ENCODE data around the gene ATG2A.
A peak's percentile ranks its signal among the peaks of the same experiment; 100 is the strongest.
"Not testable (repeated sequence)": the region's sequence is repeated elsewhere in the genome, so short reads cannot be mapped to it uniquely, and the experiment has no call there.

Gene ATG2A

DNA sequence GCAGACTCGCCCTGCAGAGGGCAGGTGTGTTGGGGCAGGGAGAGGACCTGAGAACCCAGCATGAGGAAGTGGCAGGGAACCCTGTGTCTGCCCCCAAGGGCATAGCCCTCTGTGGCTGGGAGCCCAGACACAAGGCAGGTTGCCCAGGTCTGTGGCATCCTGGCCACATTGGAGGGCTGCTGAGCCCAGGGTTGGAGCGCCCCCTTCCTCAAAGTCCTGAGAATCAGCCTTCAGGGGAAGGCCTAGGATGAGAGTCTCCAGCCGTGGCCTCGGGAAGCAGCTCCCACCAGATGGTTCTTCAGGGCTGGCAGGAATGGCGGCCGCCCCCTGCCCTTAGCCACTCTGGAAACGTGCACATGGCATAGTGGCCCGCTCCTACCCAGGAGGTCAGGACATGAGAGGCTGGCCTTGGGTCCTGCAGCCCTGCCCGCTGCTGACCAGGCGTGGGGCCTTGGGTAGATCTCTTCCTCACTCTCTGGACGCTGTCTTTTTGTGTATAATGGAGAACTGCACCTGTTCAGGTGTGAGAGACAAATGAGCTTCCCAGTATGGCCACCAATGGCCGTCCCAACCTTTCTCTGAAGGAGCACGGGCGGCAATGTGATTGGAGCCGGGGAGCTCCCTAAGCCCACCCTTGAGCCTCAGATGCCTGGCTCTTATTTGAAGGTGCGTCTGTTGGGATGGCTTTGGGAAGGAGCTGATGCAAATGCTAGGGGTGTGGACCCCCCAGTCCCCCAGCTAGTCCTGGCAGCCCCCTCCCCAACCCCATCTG is 68.0 kb downstream of the ATG2A start:
- TF ChIP-seq, protein P1, sequence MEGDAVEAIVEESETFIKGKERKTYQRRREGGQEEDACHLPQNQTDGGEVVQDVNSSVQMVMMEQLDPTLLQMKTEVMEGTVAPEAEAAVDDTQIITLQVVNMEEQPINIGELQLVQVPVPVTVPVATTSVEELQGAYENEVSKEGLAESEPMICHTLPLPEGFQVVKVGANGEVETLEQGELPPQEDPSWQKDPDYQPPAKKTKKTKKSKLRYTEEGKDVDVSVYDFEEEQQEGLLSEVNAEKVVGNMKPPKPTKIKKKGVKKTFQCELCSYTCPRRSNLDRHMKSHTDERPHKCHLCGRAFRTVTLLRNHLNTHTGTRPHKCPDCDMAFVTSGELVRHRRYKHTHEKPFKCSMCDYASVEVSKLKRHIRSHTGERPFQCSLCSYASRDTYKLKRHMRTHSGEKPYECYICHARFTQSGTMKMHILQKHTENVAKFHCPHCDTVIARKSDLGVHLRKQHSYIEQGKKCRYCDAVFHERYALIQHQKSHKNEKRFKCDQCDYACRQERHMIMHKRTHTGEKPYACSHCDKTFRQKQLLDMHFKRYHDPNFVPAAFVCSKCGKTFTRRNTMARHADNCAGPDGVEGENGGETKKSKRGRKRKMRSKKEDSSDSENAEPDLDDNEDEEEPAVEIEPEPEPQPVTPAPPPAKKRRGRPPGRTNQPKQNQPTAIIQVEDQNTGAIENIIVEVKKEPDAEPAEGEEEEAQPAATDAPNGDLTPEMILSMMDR (IDR thresholded peaks at IDR 0.05; ENCODE audit: low read length): peak; percentile 16
- TF ChIP-seq EZH2 (optimal IDR thresholded peaks at IDR 0.05; ENCODE audit: low read depth, low read length): no peak
- H3K79me2 ChIP-seq (ENCODE audit: low read length): peaks cover 1% of the 10 kb centered on the region
- no peaks in the 10 kb centered on the region for H3K27me3 ChIP-seq (replicated peaks; ENCODE audit: insufficient read depth, low read length)
- no peak overlapping the region for H3K27ac ChIP-seq (ENCODE audit: low read length)
- peak overlapping the region; percentile 15 for H2AFZ ChIP-seq (ENCODE audit: low read length)
- H4K20me1 ChIP-seq (ENCODE audit: insufficient read depth, low read length): no peaks in the 10 kb centered on the region
- peaks cover 59% of the 10 kb centered on the region for H3K4me1 ChIP-seq (ENCODE audit: low read length)
- no peaks in the 10 kb centered on the region for H3K9me3 ChIP-seq (replicated peaks; ENCODE audit: insufficient read depth, low read length)
- no peaks in the 10 kb centered on the region for H3K9me2 ChIP-seq (replicated peaks; ENCODE audit: insufficient read depth, low read length)
- H3K9ac ChIP-seq (ENCODE audit: low read length): no peak overlapping the region
- H3K4me2 ChIP-seq (ENCODE audit: low read depth, low read length): peak overlapping the region; percentile 16; the same call in 1 of the 2 replicates
- DNase-seq: peak; percentile 60
- H3F3A ChIP-seq (ENCODE audit: insufficient read depth, low read length): peaks cover 22% of the 10 kb centered on the region
- H3K4me3 ChIP-seq (ENCODE audit: low read length): no peak overlapping the region
- no peaks in the 10 kb centered on the region for H3K36me3 ChIP-seq (replicated peaks; ENCODE audit: insufficient read depth, low read length)

DNA sequence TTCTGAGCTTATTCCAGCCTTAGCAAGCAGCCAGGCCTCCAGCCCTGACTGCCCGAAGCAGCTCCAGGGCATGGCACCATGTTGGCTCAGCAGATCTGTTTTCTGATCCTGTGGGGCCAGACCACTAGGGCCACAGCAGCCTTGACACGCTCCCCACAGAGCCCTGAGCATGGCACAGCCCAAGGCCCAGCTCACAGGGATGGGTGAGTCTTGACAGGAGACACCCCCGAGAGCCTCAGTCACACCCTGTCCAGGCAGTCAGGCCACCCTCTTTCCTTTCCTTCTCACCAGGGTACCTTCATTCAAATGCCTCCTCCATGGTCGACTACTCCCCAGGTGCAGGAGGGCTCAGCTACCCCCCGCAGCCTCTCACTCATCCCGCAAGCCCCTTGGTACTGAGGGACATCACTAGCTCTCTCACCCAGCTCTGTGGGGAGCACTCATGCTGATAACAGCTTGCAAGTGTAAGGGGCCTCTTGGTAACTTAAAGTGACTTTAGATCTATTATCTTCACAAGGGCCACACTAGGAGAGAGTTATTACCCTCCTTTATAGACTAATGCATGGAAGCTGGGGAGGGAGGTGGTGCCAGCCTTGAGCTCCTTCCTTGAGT is 68.7 kb downstream of the ATG2A start:
- Histone ChIP-seq H3K27me3 (replicated peaks; ENCODE audit: insufficient read depth, low read length) (no peaks in the 10 kb centered on the region), H3K27ac (ENCODE audit: low read length) (no peak overlapping the region), H3K9me3 (replicated peaks; ENCODE audit: insufficient read depth, low read length) (no peaks in the 10 kb centered on the region), H3K4me2 (ENCODE audit: low read depth, low read length) (peak overlapping the region; percentile 16; the same call in 1 of the 2 replicates), H3K9me2 (replicated peaks; ENCODE audit: insufficient read depth, low read length) (no peaks in the 10 kb centered on the region), H3K4me3 (ENCODE audit: low read length) (no peak overlapping the region), H3K9ac (ENCODE audit: low read length) (no peak overlapping the region), H4K20me1 (ENCODE audit: insufficient read depth, low read length) (no peaks in the 10 kb centered on the region), H2AFZ (ENCODE audit: low read length) (peak overlapping the region; percentile 15), H3F3A (ENCODE audit: insufficient read depth, low read length) (peaks cover 22% of the 10 kb centered on the region), H3K79me2 (ENCODE audit: low read length) (peaks cover 8% of the 10 kb centered on the region), H3K36me3 (replicated peaks; ENCODE audit: insufficient read depth, low read length) (no peaks in the 10 kb centered on the region), H3K4me1 (ENCODE audit: low read length) (peaks cover 58% of the 10 kb centered on the region)
- DNase-seq: no peak
- no peak for TF ChIP-seq EZH2 (optimal IDR thresholded peaks at IDR 0.05; ENCODE audit: low read depth, low read length)

- Histone ChIP-seq H2AFZ (ENCODE audit: low read length) (peak overlapping the region; percentile 46), H3K36me3 (replicated peaks; ENCODE audit: insufficient read depth, low read length) (no peaks in the 10 kb centered on the region), H3K79me2 (ENCODE audit: low read length) (peaks cover 18% of the 10 kb centered on the region), H4K20me1 (ENCODE audit: insufficient read depth, low read length) (no peaks in the 10 kb centered on the region), H3F3A (ENCODE audit: insufficient read depth, low read length) (peaks cover 16% of the 10 kb centered on the region), H3K4me1 (ENCODE audit: low read length) (peaks cover 46% of the 10 kb centered on the region), H3K27me3 (replicated peaks; ENCODE audit: insufficient read depth, low read length) (no peaks in the 10 kb centered on the region), H3K27ac (ENCODE audit: low read length) (no peak overlapping the region), H3K4me3 (ENCODE audit: low read length) (no peak overlapping the region), H3K9me3 (replicated peaks; ENCODE audit: insufficient read depth, low read length) (no peaks in the 10 kb centered on the region), H3K9me2 (replicated peaks; ENCODE audit: insufficient read depth, low read length) (no peaks in the 10 kb centered on the region), H3K4me2 (ENCODE audit: low read depth, low read length) (no peak overlapping the region), H3K9ac (ENCODE audit: low read length) (no peak overlapping the region)
- peak; percentile 81 for DNase-seq
- TF ChIP-seq EZH2 (optimal IDR thresholded peaks at IDR 0.05; ENCODE audit: low read depth, low read length): no peak
- TF ChIP-seq, protein P1 (IDR thresholded peaks at IDR 0.05; ENCODE audit: low read length): peak; percentile 95
Observed at GRCh38 chr11:64846998-64847666, 69.9 kb downstream of the ATG2A start.

DNA sequence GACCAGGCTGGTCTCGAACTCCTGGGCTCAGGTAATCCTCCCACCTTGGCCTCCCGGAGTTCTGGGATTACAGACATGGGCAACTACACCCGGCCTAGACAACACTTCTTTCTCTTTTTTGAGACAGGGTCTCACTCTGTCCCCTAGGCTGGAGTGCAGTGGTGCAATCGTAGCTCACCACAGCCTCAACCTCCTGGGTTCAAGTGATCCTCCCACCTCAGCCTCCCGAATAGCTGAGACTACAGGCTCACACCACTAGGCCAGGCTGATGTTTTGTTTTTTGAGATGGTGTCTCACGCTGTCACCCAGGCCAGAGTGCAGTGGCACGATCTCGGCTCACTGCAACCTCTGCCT is 71.3 kb downstream of the ATG2A start:
- H3K4me3 ChIP-seq (ENCODE audit: low read length); H2AFZ ChIP-seq (ENCODE audit: low read length); H3K27ac ChIP-seq (ENCODE audit: low read length); H3K9me2 ChIP-seq (replicated peaks; ENCODE audit: insufficient read depth, low read length); DNase-seq; H4K20me1 ChIP-seq (ENCODE audit: insufficient read depth, low read length); H3K36me3 ChIP-seq (replicated peaks; ENCODE audit: insufficient read depth, low read length); H3K4me2 ChIP-seq (ENCODE audit: low read depth, low read length); H3K9ac ChIP-seq (ENCODE audit: low read length); H3K27me3 ChIP-seq (replicated peaks; ENCODE audit: insufficient read depth, low read length); H3F3A ChIP-seq (ENCODE audit: insufficient read depth, low read length); H3K9me3 ChIP-seq (replicated peaks; ENCODE audit: insufficient read depth, low read length): not testable (repeated sequence)
- Histone ChIP-seq H3K79me2 (ENCODE audit: low read length) (peaks cover 20% of the 10 kb centered on the region), H3K4me1 (ENCODE audit: low read length) (peaks cover 38% of the 10 kb centered on the region)

All from MM.1S (cell line).